ENCODE measurements around the gene CSNK1D. TPM values are rescaled to one million over a fixed set of nuclear protein-coding genes. Genes with fewer than 3 reads are reported as not detected.

The CSNK1D gene
- total and polyA plus RNA-seq, 4 donors = 72.7 to 160 (median 123) TPM

DNA sequence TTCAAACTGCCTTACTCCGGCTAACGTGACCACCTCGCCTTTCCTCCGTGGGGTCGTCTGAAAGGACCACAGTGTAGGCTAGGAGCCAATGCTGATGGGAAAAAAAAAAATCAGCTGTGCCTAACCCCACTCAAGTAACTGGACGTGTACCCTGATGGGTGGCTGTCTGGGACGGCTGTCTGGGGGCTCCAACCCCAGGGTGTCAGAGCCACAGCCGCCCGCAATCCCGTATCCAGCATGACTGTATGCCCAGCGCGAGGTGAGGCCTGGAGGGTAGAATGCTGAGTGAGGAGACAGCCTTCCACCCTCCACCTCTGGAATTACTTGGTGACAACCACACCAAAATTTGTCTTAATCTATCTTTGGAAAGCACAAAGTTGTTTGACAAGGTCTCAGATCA is 2.8 kb downstream of the CSNK1D start:
- Histone ChIP-seq H3K4me3 (no peak overlapping the region), H3K9me3 (ENCODE audit: control insufficient read depth in 4 of 4, insufficient read depth in 3 of 4, low read length in 3 of 4) (no peaks in the 10 kb centered on the region), H3K27me3 (ENCODE audit: control insufficient read depth in 3 of 3, insufficient read depth in 3 of 3, low read length in 2 of 3) (no peaks in the 10 kb centered on the region), H3K4me1 (ENCODE audit: control insufficient read depth in 5 of 5, insufficient read depth in 5 of 5, low read length in 5 of 5) (peaks cover 6 to 44% (median 30%) of the 10 kb centered on the region in 5 donors), H3K36me3 (ENCODE audit: control insufficient read depth in 4 of 4, insufficient read depth in 4 of 4, low read length in 4 of 4) (peaks cover 0 to 27% (median 25%) of the 10 kb centered on the region in 4 donors), H3K9ac (ENCODE audit: insufficient read depth in 1 of 2, low read length in 2 of 2) (no peak overlapping the region), H3K27ac (ENCODE audit: low read depth in 1 of 2, low read length in 1 of 2) (no peak overlapping the region)
- ATAC-seq (ENCODE audit: insufficient read depth, low FRiP score) (no peak), DNase-seq (no peak)
- 81 to 82% methylated on average over 12 of the region's 12 CpGs for WGBS, 2 donors
- TF ChIP-seq, protein P1, sequence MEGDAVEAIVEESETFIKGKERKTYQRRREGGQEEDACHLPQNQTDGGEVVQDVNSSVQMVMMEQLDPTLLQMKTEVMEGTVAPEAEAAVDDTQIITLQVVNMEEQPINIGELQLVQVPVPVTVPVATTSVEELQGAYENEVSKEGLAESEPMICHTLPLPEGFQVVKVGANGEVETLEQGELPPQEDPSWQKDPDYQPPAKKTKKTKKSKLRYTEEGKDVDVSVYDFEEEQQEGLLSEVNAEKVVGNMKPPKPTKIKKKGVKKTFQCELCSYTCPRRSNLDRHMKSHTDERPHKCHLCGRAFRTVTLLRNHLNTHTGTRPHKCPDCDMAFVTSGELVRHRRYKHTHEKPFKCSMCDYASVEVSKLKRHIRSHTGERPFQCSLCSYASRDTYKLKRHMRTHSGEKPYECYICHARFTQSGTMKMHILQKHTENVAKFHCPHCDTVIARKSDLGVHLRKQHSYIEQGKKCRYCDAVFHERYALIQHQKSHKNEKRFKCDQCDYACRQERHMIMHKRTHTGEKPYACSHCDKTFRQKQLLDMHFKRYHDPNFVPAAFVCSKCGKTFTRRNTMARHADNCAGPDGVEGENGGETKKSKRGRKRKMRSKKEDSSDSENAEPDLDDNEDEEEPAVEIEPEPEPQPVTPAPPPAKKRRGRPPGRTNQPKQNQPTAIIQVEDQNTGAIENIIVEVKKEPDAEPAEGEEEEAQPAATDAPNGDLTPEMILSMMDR (IDR thresholded peaks at IDR 0.05; ENCODE audit: control extremely low read depth, extremely low read depth) = no peak

DNA sequence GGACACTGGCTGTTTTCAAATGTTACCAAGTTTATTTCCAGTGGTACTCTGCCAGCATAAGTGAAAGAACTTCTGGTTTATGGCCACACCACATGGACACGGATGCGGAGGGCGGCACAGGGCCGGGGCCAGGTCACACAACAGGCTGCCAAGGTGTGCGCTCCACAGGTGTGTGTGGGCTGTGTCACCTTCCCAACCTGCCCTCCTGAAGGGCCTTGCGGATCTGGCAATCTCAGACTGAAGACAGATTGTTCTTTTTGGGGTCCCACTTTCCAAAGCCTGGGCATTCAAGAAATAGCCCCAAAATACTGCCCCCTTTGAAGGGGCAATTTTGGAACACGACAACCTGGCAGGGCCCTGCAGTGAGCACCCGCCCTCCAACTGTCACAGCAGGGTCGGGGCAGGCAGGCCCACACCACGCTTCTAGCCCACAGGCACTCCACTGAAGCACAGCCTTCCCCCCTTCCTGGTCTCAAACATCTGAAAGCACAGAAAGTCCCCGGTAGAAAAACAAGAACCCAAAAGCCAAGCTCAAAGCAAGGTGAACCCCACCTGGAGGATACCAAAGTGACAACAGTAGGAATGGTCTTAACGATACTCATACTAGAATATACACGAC is 3.5 kb downstream of the CSNK1D start:
- Histone ChIP-seq H3K9ac (ENCODE audit: insufficient read depth in 1 of 2, low read length in 2 of 2) (no peak overlapping the region), H3K9me3 (ENCODE audit: control insufficient read depth in 4 of 4, insufficient read depth in 3 of 4, low read length in 3 of 4) (no peaks in the 10 kb centered on the region), H3K4me3 (no peak overlapping the region), H3K4me1 (ENCODE audit: control insufficient read depth in 5 of 5, insufficient read depth in 5 of 5, low read length in 5 of 5) (peaks cover 6 to 44% (median 30%) of the 10 kb centered on the region in 5 donors), H3K36me3 (ENCODE audit: control insufficient read depth in 4 of 4, insufficient read depth in 4 of 4, low read length in 4 of 4) (peaks cover 0 to 33% (median 29%) of the 10 kb centered on the region in 4 donors), H3K27ac (ENCODE audit: low read depth in 1 of 2, low read length in 1 of 2) (peak overlapping the region in 1 of 2 donors; percentile 48), H3K27me3 (ENCODE audit: control insufficient read depth in 3 of 3, insufficient read depth in 3 of 3, low read length in 2 of 3) (no peaks in the 10 kb centered on the region)
- WGBS, 2 donors = 70 to 84% methylated on average over 13 of the region's 13 CpGs
- TF ChIP-seq, protein P1 (IDR thresholded peaks at IDR 0.05; ENCODE audit: control extremely low read depth, extremely low read depth) = no peak
- no peak for DNase-seq
- ATAC-seq (ENCODE audit: insufficient read depth, low FRiP score) = no peak

DNA sequence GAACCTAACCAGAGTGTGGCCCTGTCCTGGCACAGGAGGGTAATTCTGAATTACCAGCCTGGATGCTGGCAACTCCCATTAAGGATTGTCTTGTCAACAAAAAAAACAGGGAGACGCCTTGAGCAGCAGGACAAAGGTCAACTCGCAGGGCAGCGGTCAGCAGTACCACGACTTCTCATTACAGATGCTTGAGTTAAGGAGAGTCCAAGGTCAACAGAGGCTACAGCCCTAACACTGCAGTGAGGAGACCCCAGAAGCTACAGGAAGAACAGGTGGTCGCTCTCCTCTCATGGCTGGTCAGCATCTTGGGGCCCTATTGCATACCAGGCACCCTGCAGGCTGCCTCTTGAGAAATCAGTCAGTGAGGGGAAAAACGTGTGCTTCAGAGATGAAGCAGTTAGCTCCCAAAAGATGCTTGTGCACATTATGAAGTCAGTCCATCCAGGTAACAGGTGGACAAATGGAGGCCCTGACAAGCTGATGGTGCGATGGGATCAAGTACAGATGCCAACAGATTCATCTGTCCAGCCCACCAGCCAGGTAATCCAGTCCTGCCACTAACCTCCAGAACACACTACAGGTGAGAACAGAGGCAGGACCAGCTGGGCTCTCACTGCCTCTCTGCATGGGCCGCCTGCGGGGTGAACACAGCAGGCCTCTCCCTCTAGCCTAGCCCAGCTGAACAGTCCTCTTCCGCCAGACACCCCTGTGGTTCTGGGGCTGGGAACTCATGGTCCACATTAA is 4.2 kb downstream of the CSNK1D start:
- no peaks in the 10 kb centered on the region for H3K9me3 ChIP-seq (ENCODE audit: control insufficient read depth in 4 of 4, insufficient read depth in 3 of 4, low read length in 3 of 4)
- TF ChIP-seq, protein P1 (IDR thresholded peaks at IDR 0.05; ENCODE audit: control extremely low read depth, extremely low read depth) = no peak
- ATAC-seq (ENCODE audit: insufficient read depth, low FRiP score) (no peak), DNase-seq (no peak)
- no peak overlapping the region for H3K4me3 ChIP-seq
- H3K36me3 ChIP-seq (ENCODE audit: control insufficient read depth in 4 of 4, insufficient read depth in 4 of 4, low read length in 4 of 4) = peaks cover 0 to 37% (median 30%) of the 10 kb centered on the region in 4 donors
- H3K4me1 ChIP-seq (ENCODE audit: control insufficient read depth in 5 of 5, insufficient read depth in 5 of 5, low read length in 5 of 5) = peaks cover 6 to 43% (median 29%) of the 10 kb centered on the region in 5 donors
- no peaks in the 10 kb centered on the region for H3K27me3 ChIP-seq (ENCODE audit: control insufficient read depth in 3 of 3, insufficient read depth in 3 of 3, low read length in 2 of 3)
- 66 to 74% methylated on average over 10 of the region's 10 CpGs for WGBS, 2 donors
- H3K9ac ChIP-seq (ENCODE audit: insufficient read depth in 1 of 2, low read length in 2 of 2) = no peak overlapping the region
- H3K27ac ChIP-seq (ENCODE audit: low read depth in 1 of 2, low read length in 1 of 2) = peak overlapping the region in 1 of 2 donors; percentile 51
